ENCODE data around the gene SLIT1.

The SLIT1 gene

DNA sequence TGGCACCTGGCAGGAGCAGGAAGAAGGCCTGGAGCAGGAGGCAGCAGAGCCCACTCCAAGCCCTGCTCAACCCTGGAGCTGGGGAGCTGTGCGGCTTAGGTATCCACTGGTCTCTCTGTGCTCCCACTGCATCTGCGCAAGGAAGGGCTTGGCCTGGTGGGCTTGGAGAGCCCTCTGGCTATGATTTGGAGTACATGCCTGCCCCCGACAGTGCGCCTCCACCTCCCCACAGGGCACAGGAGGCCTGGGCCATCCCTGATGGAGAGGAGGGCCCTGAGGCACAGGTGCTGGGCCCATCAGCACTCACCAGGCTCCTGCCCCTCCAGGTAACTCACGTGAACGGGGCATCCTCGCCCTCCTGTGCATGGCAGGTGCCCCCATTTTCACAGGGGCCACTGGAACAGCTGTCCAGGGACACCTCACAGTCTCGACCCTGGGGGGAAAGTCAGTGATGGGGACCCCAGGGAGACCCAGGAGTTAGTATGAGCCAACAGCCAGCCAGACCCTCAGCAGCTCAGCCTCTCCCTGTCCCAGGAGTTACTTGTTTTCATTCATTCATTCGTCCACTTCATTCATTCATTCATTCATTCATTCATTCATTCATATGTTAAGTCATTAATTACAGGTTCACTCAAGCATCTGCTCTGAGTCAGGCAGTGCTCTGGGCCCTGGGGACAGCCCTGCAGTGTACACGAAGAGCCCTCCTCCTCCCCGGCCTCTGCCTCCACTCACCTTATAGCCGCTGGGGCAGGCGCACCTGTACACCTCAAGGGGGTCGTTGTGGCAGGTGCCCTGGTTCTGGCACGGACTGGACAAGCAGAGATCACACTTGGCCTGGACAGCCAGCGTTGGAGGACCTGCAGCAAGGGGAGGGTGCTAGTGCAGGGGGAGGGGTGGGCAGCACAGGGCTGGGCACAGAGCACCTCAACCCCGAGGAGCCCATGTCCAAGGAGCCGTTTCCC lies 167.2 kb downstream of the SLIT1 start:
- TF ChIP-seq EGR1 (IDR thresholded peaks at IDR 0.05), result no peak
- TF ChIP-seq TEAD4 (IDR thresholded peaks at IDR 0.05), result no peak
- no peak for TF ChIP-seq CEBPB (IDR thresholded peaks at IDR 0.05)
- no peak for TF ChIP-seq TAF1 (IDR thresholded peaks at IDR 0.05; ENCODE audit: low read depth)
- no peak for TF ChIP-seq ZBTB7A (IDR thresholded peaks at IDR 0.05; ENCODE audit: low read depth)
- no peak for TF ChIP-seq CREB1 (IDR thresholded peaks at IDR 0.05; ENCODE audit: low read depth)
- TF ChIP-seq, protein P1, sequence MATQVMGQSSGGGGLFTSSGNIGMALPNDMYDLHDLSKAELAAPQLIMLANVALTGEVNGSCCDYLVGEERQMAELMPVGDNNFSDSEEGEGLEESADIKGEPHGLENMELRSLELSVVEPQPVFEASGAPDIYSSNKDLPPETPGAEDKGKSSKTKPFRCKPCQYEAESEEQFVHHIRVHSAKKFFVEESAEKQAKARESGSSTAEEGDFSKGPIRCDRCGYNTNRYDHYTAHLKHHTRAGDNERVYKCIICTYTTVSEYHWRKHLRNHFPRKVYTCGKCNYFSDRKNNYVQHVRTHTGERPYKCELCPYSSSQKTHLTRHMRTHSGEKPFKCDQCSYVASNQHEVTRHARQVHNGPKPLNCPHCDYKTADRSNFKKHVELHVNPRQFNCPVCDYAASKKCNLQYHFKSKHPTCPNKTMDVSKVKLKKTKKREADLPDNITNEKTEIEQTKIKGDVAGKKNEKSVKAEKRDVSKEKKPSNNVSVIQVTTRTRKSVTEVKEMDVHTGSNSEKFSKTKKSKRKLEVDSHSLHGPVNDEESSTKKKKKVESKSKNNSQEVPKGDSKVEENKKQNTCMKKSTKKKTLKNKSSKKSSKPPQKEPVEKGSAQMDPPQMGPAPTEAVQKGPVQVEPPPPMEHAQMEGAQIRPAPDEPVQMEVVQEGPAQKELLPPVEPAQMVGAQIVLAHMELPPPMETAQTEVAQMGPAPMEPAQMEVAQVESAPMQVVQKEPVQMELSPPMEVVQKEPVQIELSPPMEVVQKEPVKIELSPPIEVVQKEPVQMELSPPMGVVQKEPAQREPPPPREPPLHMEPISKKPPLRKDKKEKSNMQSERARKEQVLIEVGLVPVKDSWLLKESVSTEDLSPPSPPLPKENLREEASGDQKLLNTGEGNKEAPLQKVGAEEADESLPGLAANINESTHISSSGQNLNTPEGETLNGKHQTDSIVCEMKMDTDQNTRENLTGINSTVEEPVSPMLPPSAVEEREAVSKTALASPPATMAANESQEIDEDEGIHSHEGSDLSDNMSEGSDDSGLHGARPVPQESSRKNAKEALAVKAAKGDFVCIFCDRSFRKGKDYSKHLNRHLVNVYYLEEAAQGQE (IDR thresholded peaks at IDR 0.05; ENCODE audit: low read depth), result no peak

DNA sequence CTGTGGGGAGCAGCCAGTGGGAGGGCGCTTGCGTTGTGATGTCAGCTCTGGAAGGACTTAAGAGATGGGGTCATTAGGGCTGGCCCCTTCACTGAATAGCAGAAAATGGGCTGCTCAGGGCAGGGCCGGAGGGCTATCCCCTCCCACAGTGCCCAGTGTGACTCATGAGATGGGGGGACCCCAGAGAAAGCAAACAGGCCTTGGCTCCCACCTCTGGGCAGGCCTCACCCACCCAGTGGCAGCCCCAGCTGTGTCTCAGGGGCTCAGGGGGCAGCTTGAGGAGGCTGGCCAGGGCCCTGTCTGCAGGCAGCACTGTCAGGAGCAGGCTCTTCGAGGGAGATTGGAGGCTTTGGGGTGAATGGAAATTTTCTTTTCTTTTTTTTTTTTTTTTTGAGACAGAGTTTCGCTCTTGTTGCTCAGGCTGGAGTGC lies 168.3 kb downstream of the SLIT1 start:
- no peak for TF ChIP-seq ZBTB7A (IDR thresholded peaks at IDR 0.05; ENCODE audit: low read depth)
- TF ChIP-seq FOXM1 (IDR thresholded peaks at IDR 0.05; ENCODE audit: borderline replicate concordance, low read depth), result no peak
- TF ChIP-seq TCF12 (IDR thresholded peaks at IDR 0.05; ENCODE audit: low read depth), result no peak
- TF ChIP-seq EGR1 (IDR thresholded peaks at IDR 0.05), result no peak
- TF ChIP-seq NFIC (IDR thresholded peaks at IDR 0.05), result no peak
- no peak for TF ChIP-seq TAF1 (IDR thresholded peaks at IDR 0.05; ENCODE audit: low read depth)

DNA sequence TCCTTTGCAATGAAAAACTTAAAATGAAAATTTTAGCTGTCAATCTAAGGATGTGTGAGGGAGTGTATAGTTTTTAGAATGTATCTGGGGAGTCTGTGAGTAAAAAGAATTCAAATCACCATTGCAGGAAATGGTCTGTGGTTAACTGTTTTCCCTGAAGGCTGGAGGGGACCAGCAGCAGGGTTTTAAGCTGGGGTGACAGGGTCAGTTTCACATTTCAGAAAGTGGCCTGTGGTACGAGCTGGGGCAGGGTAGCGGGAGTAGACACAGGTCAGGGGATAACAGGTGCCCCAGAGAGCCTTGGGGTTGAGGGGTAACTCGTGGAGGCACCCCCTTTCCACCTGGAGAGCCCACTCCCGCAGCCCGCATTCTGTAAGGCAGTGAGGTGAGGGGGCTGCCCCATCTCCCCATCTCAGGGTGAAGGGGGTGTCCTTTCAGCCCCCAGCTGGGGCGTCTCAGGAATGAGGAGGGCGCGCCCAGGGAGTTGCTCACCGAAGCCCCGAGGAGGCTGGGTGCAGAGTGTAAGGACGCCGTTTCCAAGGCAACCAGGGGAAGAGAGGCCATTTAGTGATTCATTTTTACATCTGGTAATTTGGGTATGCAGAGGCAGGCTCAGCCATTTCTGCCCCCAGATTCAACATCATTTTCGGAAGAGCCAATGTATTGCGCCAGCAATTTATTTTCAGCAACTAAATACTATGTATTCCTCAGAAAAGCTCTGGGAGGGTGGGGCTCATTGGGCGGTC lies 168.9 kb downstream of the SLIT1 start:
- TF ChIP-seq EGR1 (IDR thresholded peaks at IDR 0.05), result no peak

DNA sequence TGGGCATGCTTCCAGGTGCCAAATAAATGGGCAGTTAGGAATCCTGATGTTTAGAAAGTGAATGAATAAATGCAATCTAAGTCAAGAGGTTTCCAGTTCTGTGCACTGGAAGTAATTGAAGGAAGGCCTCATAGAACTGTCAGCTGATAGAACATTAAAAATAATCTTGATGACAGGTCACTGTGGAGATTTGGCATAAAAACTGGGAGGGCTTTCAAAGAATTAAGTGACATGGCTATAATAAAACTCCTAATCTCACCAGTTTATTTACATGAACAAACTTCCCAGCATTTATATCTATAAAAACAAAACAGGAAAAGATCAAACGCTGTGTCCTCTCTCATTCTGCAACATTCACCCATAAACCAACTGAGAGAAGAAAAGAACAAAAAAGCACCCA lies 170.5 kb downstream of the SLIT1 start:
- TF ChIP-seq, protein P1 (IDR thresholded peaks at IDR 0.05; ENCODE audit: low read depth), result no peak
- TF ChIP-seq YY1 (IDR thresholded peaks at IDR 0.05; ENCODE audit: low read depth) (no peak), TEAD4 (IDR thresholded peaks at IDR 0.05) (no peak), EGR1 (IDR thresholded peaks at IDR 0.05) (no peak), RAD21 (IDR thresholded peaks at IDR 0.05; ENCODE audit: low read depth) (no peak), CEBPB (IDR thresholded peaks at IDR 0.05) (no peak), TCF12 (IDR thresholded peaks at IDR 0.05; ENCODE audit: low read depth) (no peak), CREB1 (IDR thresholded peaks at IDR 0.05; ENCODE audit: low read depth) (no peak), ZBTB7A (IDR thresholded peaks at IDR 0.05; ENCODE audit: low read depth) (no peak), TAF1 (IDR thresholded peaks at IDR 0.05; ENCODE audit: low read depth) (no peak), FOXM1 (IDR thresholded peaks at IDR 0.05; ENCODE audit: borderline replicate concordance, low read depth) (no peak), EP300 (IDR thresholded peaks at IDR 0.05; ENCODE audit: borderline replicate concordance) (no peak), NFIC (IDR thresholded peaks at IDR 0.05) (no peak)
- TF ChIP-seq, protein P2, sequence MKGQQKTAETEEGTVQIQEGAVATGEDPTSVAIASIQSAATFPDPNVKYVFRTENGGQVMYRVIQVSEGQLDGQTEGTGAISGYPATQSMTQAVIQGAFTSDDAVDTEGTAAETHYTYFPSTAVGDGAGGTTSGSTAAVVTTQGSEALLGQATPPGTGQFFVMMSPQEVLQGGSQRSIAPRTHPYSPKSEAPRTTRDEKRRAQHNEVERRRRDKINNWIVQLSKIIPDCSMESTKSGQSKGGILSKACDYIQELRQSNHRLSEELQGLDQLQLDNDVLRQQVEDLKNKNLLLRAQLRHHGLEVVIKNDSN (IDR thresholded peaks at IDR 0.05), result no peak
- TF ChIP-seq, protein P3, sequence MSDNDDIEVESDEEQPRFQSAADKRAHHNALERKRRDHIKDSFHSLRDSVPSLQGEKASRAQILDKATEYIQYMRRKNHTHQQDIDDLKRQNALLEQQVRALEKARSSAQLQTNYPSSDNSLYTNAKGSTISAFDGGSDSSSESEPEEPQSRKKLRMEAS (IDR thresholded peaks at IDR 0.05), result no peak

DNA sequence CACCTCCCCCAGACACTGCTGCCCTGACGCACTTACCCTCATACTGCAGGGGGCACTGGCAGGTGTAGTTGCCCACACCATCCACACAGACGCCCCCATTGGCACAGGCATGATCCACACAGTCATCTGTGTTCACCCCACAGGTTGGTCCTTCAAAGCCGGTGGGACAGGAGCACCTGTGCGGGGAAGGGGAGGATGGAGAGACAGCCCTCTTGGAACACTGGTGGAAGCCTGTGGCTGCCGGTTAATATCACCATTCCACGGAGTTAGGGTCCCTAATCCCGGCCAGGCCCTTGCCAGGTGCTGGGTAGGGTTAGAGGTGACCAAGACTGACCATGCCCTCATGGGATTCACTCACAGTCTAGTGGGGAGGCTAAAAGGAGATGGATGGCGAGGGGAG lies 171.8 kb downstream of the SLIT1 start:
- TF ChIP-seq, protein P3 (IDR thresholded peaks at IDR 0.05), result no peak
- TF ChIP-seq CEBPB (IDR thresholded peaks at IDR 0.05) (no peak), RAD21 (IDR thresholded peaks at IDR 0.05; ENCODE audit: low read depth) (no peak), EP300 (IDR thresholded peaks at IDR 0.05; ENCODE audit: borderline replicate concordance) (no peak), NFIC (IDR thresholded peaks at IDR 0.05) (no peak), TCF12 (IDR thresholded peaks at IDR 0.05; ENCODE audit: low read depth) (no peak), EGR1 (IDR thresholded peaks at IDR 0.05) (no peak), FOXM1 (IDR thresholded peaks at IDR 0.05; ENCODE audit: borderline replicate concordance, low read depth) (no peak), ZBTB7A (IDR thresholded peaks at IDR 0.05; ENCODE audit: low read depth) (no peak), YY1 (IDR thresholded peaks at IDR 0.05; ENCODE audit: low read depth) (no peak), CREB1 (IDR thresholded peaks at IDR 0.05; ENCODE audit: low read depth) (no peak), TAF1 (IDR thresholded peaks at IDR 0.05; ENCODE audit: low read depth) (no peak), TEAD4 (IDR thresholded peaks at IDR 0.05) (no peak)
- TF ChIP-seq, protein P2 (IDR thresholded peaks at IDR 0.05), result no peak
- TF ChIP-seq, protein P1 (IDR thresholded peaks at IDR 0.05; ENCODE audit: low read depth), result no peak
